ENCODE results near the gene ETV4. TPM values are rescaled to one million over a fixed set of nuclear protein-coding genes. Genes with fewer than 3 reads are reported as not detected.

The ETV4 gene
- total and polyA plus RNA-seq, 2 of the 13 experiments (the other 11 are each of a cell fraction or from before 2014, with no cell fraction given) = 128 to 330 TPM

GRCh38 chr17:43553573-43553972, 7.4 kb upstream of the ETV4 start (continued):
- TF ChIP-seq, protein P1, sequence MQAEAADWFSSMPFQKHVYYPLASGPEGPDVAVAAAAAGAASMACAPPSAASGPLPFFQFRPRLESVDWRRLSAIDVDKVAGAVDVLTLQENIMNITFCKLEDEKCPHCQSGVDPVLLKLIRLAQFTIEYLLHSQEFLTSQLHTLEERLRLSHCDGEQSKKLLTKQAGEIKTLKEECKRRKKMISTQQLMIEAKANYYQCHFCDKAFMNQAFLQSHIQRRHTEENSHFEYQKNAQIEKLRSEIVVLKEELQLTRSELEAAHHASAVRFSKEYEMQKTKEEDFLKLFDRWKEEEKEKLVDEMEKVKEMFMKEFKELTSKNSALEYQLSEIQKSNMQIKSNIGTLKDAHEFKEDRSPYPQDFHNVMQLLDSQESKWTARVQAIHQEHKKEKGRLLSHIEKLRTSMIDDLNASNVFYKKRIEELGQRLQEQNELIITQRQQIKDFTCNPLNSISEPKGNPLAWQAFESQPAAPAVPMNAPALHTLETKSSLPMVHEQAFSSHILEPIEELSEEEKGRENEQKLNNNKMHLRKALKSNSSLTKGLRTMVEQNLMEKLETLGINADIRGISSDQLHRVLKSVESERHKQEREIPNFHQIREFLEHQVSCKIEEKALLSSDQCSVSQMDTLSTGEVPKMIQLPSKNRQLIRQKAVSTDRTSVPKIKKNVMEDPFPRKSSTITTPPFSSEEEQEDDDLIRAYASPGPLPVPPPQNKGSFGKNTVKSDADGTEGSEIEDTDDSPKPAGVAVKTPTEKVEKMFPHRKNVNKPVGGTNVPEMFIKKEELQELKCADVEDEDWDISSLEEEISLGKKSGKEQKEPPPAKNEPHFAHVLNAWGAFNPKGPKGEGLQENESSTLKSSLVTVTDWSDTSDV (CRISPR knock-in tag; IDR thresholded peaks at IDR 0.05) = no peak
- TF ChIP-seq CREB3 (CRISPR knock-in tag; IDR thresholded peaks at IDR 0.05) (no peak), ZNF644 (CRISPR knock-in tag; IDR thresholded peaks at IDR 0.05; ENCODE audit: low read depth) (no peak), RAD51 (IDR thresholded peaks at IDR 0.05; ENCODE audit: borderline replicate concordance) (no peak), SP4 (CRISPR knock-in tag; IDR thresholded peaks at IDR 0.05) (0 out of 2 replicates have a peak, but pooled peaks have one; percentile 7), ZNF441 (CRISPR knock-in tag; IDR thresholded peaks at IDR 0.05; ENCODE audit: borderline replicate concordance) (no peak), ETV6 (CRISPR knock-in tag; conservative IDR thresholded peaks at IDR 0.05) (no peak), ZNF615 (CRISPR knock-in tag; IDR thresholded peaks at IDR 0.05; ENCODE audit: borderline replicate concordance) (no peak), SSRP1 (CRISPR knock-in tag; IDR thresholded peaks at IDR 0.05) (0 out of 2 replicates have a peak, but pooled peaks have one; percentile 55), MXI1 (IDR thresholded peaks at IDR 0.05; ENCODE audit: borderline replicate concordance, low read depth, low read length) (no peak), ZNF143 (CRISPR knock-in tag; IDR thresholded peaks at IDR 0.05) (no peak), ZNF138 (CRISPR knock-in tag; IDR thresholded peaks at IDR 0.05; ENCODE audit: low read depth) (no peak), ZMYM3 (CRISPR knock-in tag; IDR thresholded peaks at IDR 0.05) (0 out of 2 replicates have a peak, but pooled peaks have one; percentile 0), ONECUT2 (CRISPR knock-in tag; IDR thresholded peaks at IDR 0.05) (no peak), ESRRA (CRISPR knock-in tag; IDR thresholded peaks at IDR 0.05; ENCODE audit: low read depth) (0 out of 2 replicates have a peak, but pooled peaks have one; percentile 19)
- TF ChIP-seq, protein P2, sequence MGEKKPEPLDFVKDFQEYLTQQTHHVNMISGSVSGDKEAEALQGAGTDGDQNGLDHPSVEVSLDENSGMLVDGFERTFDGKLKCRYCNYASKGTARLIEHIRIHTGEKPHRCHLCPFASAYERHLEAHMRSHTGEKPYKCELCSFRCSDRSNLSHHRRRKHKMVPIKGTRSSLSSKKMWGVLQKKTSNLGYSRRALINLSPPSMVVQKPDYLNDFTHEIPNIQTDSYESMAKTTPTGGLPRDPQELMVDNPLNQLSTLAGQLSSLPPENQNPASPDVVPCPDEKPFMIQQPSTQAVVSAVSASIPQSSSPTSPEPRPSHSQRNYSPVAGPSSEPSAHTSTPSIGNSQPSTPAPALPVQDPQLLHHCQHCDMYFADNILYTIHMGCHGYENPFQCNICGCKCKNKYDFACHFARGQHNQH (CRISPR knock-in tag; IDR thresholded peaks at IDR 0.05) = no peak
